ENCODE measurements around the gene ABCC11.
"Not testable (repeated sequence)": the region's sequence is repeated elsewhere in the genome, so short reads cannot be mapped to it uniquely, and the experiment has no call there.

ABCC11 gene

GRCh38 chr16:48256579-48257177 lies 9.3 kb upstream of the ABCC11 start:
- no peak for DNase-seq (ENCODE audit: extremely low read depth, low read depth)
- no peak overlapping the region for H3K4me3 ChIP-seq (replicated peaks; ENCODE audit: low read depth, low read length)
- no peak for TF ChIP-seq CTCF (IDR thresholded peaks at IDR 0.05; ENCODE audit: low read depth, low read length, missing control alignments)

- TF ChIP-seq CTCF (IDR thresholded peaks at IDR 0.05; ENCODE audit: low read depth, low read length, missing control alignments), result no peak
- H3K4me3 ChIP-seq (replicated peaks; ENCODE audit: low read depth, low read length), result no peak overlapping the region
- no peak for DNase-seq (ENCODE audit: extremely low read depth, low read depth)
Observed at GRCh38 chr16:48252013-48252412, 4.7 kb upstream of the ABCC11 start.

- no peak for DNase-seq (ENCODE audit: extremely low read depth, low read depth)
- H3K4me3 ChIP-seq (replicated peaks; ENCODE audit: low read depth, low read length), result no peak overlapping the region
- TF ChIP-seq CTCF (IDR thresholded peaks at IDR 0.05; ENCODE audit: low read depth, low read length, missing control alignments), result no peak
Observed at GRCh38 chr16:48250520-48251278, 3.4 kb upstream of the ABCC11 start.

GRCh38 chr16:48246066-48246465 lies 1.3 kb downstream of the ABCC11 start:
- no peak for DNase-seq (ENCODE audit: extremely low read depth, low read depth)
- H3K4me3 ChIP-seq (replicated peaks; ENCODE audit: low read depth, low read length), result peak overlapping the region; percentile 86
- TF ChIP-seq CTCF (IDR thresholded peaks at IDR 0.05; ENCODE audit: low read depth, low read length, missing control alignments), result no peak

GRCh38 chr16:48244863-48245195 lies 2.5 kb downstream of the ABCC11 start:
- peak overlapping the region; percentile 86 for H3K4me3 ChIP-seq (replicated peaks; ENCODE audit: low read depth, low read length)
- no peak for DNase-seq (ENCODE audit: extremely low read depth, low read depth)
- TF ChIP-seq CTCF (IDR thresholded peaks at IDR 0.05; ENCODE audit: low read depth, low read length, missing control alignments), result no peak

- DNase-seq (ENCODE audit: extremely low read depth, low read depth), result peak; percentile 56
- peak within 1 kb of the TSS; percentile 86 for H3K4me3 ChIP-seq (replicated peaks; ENCODE audit: low read depth, low read length)
- no peak for TF ChIP-seq CTCF (IDR thresholded peaks at IDR 0.05; ENCODE audit: low read depth, low read length, missing control alignments)
Observed at GRCh38 chr16:48244080-48244862, 3.1 kb downstream of the ABCC11 start, which contains the start of gene LONP2. Gene LONP2 (plus strand): TSS chr16:48244300. CDS start chr16:48244389, 89 bp downstream.

GRCh38 chr16:48240147-48240546 lies 7.2 kb downstream of the ABCC11 start:
- DNase-seq (ENCODE audit: extremely low read depth, low read depth); H3K4me3 ChIP-seq (replicated peaks; ENCODE audit: low read depth, low read length): not testable (repeated sequence)

Data from HFF-Myc (cell line).